Raji (cell line): ENCODE measurements around the gene RIMBP2.

ENCODE experiments used
- POLR2A ChIP-seq: IDR thresholded peaks from 2 replicates; pipeline ENCODE4 v1.6.1; 2011; ENCODE audit warnings: low read depth, low read length, control low read depth; ENCODE audit not compliant: insufficient read depth

RIMBP2 gene

GRCh38 chr12:130645751-130646150, 70.3 kb downstream of the RIMBP2 start:
- TF ChIP-seq POLR2A, result no peak

GRCh38 chr12:130644566-130644965, 71.5 kb downstream of the RIMBP2 start:
- no peak for TF ChIP-seq POLR2A

DNA sequence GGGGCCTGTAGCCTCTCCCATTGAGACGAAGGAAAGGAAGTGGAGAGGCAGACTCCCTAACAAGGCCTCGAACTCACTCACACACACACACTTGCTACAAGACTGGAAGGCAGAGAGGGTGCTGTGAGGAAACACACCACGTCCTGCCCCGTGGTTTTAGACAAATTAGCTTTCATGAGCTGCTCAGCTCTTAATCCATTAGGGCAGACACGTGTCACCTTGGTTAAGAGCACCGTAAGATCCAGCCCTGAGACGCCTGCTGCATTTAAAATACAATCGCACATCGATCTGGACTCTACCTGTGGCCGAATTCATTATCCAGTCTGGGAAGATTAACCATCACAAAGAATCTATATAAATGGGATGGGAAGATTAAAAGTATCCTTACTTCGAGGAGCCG, 72.0 kb downstream of the RIMBP2 start:
- no peak for TF ChIP-seq POLR2A

GRCh38 chr12:130642856-130643255, 73.2 kb downstream of the RIMBP2 start:
- no peak for TF ChIP-seq POLR2A

- no peak for TF ChIP-seq POLR2A
These were observed 74.4 kb downstream of the RIMBP2 start for GRCh38 chr12:130641533-130642184.

DNA sequence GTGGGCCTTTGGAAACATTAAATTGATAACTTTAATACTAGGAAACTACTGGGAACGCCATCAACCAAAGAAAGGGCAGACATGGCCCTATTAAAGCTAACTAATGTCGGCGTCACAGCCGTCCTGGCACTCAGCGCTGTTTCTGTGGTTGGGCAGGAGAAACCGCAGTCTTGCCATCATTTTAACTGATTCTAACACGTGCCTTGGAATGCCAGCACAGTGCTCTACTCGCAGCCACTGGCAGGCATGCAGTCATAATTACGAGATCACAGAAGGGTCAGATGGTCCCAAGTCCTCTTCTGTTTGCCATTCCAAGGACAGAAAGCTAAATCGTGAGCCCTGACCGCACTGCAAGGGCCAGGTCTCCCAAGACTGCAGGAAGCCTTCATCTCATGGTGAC, 75.2 kb downstream of the RIMBP2 start:
- TF ChIP-seq POLR2A, result no peak

DNA sequence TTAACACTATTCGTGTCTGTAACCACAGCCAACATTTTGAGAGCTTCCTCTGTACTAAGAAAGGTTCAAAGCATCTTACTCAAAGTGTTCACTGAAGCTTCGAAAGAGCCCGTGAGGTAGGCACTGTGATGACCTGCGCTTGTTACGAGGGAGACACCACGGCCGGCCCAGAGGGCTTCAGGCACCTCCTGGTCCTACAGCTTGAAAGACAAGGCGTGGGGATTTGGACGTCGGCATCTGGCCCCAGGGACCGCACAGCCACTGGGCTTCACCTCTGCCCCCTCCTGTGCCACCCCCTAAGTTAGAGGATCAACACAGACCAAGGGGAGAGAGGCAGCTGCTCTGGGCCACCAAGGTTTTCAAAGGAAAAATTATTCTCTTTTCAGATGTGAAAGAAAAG, 75.6 kb downstream of the RIMBP2 start:
- TF ChIP-seq POLR2A, result no peak

DNA sequence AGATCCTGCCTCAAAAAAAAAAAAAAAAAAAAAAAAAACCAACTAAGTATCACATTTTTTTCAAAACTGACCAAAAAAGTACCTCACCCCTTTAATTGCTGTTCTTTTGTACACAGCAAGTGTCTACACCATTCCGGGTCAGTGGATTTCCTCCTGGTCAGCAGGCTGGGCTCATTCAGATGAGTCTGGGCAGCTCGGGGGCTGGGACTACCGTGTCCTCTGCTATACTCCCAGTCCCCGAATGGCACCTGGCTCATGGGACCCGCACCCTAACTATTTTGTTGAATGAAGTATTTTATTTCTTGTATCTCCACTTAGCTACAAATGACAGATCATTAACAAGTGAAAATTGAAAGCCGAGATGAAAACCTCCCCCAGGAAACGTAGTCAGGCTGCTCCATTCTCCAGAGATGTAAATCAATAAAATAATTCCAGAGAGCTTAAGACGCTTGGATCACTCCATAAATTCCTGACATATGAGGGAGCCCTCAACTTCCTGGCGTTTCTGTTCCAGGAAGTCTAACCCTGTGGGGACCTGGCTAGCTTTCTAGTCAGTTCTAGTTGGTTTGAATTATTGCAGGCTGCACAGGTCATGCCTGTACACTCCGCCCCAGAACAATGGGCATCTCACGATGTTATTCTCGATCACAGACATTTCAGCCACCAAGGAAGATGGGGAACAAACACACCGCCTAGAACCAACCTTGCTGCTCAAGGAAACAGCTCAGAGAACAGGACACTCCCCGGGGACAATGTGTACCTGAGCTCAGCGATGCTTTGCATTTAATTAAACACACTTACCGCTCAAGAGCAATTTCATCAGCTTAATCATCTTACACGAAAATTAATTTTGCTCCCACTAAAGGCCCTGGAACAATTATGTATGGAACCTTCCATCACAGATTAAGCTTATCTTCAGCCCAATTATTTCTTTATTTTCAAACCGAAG, 76.3 kb downstream of the RIMBP2 start:
- TF ChIP-seq POLR2A, result no peak

DNA sequence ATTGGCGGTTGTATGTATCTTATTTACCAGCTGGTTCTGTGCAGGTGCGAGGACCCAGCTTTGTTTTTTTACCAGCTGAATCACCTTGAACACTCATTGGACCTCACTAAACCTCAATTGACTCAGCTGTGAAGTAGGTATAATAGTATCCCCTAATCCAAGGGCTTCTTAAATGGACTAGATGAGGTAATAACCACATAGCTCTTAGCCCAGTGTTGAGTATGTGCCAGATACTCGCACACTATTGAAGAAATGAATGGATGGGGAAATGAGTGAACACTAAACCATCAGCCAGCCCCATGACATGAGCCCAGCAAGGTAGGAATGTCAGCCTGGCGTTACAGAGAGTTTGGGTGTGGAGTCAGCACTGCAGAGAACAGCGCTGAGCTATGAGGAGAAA, 79.7 kb downstream of the RIMBP2 start:
- no peak for TF ChIP-seq POLR2A

DNA sequence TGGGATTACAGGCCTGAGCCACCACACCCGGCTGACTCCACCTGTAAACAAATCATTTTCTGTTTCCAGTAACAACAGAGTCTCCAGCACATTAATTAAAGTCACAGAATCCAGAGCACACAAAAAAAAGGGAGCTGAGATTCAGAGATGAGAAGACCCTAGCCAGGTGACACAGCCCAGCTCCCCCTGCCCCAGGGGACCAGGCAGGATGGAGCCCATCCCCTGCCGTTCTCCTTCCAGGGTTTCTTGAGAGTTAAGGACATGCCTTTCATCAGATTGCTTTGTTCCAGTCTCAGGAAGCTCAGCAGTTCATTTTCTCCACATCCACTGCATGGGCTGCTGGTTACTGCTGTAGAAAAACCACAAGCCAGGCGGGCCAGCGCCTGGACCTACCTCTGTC, 81.2 kb downstream of the RIMBP2 start:
- TF ChIP-seq POLR2A, result no peak

DNA sequence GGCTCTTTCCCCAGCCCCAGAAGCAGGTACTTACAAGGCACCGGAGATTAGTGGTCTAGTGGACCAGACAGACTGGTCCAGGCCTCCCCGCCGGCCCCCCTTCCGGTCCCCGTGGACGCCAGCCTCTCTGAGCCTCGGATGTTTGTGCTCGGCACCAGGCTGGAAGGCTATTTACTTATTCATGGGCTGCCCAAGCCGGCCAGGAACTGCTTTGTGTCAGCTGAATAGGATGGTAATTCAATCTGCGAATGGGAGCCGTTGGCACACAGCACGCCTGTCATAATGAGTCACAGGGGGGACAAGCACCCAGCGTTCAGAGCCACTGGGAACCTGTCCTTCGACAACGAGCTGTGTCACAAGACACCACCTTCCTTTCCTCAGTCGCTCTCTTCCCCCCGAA, 82.3 kb downstream of the RIMBP2 start:
- TF ChIP-seq POLR2A, result no peak

DNA sequence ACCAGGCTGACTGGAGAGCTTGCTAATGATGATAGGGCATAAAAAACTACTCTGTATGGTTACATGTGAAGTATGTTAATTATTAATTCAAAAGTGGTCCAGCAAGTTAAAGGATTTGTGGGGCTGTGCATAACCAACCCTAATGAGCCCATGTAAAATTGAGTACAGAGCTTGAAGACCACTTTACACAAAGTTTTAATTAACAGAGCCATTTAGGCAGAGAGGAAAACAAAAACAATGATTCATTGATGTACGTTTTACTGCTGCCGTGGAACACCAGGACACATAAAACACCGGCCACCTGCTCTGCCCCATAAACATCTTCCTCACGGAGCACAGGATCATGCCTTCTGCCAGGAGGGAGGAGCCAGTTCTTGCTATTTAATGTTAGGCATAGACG, 83.5 kb downstream of the RIMBP2 start:
- no peak for TF ChIP-seq POLR2A

DNA sequence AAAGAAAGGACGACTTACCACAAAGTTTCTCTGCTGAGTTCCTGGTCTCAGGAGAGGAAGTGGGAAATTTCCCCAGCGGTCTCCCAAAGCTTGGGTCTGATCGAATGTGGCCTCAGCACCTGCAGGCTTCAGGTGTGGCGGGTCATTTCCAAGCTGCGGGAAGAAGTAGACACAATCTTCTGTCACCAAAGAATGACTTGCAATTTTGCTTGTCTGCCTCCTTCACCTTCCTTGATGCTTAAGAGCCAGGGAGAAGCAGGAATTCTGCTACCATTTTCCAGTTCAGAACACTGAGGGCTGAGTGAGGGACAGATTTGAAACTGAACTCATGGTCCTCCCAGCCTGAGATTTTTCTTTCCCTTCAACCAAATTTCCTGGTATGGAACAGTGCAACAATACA, 87.8 kb downstream of the RIMBP2 start:
- TF ChIP-seq POLR2A, result no peak

GRCh38 chr12:130627175-130627574, 88.9 kb downstream of the RIMBP2 start:
- no peak for TF ChIP-seq POLR2A

GRCh38 chr12:130626601-130627000, 89.5 kb downstream of the RIMBP2 start:
- no peak for TF ChIP-seq POLR2A

DNA sequence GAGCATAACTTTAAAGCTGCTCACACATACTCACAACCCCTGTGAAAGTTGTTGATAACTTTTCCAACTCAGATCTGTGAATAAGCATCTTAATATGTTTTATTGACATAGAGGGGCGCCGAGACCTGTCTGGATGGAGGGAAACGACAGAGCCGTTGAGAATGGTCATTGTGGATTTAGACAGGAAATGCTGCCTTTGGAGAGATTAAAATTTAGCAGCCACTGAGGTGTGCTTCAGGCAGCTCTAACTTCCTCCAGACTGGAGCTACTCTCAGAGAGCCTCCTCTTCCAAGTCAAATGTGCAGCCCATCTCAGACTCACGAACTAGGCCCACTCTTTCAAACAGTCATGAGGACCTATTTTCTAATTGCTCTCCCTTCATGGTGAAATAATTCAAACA, 90.9 kb downstream of the RIMBP2 start:
- TF ChIP-seq POLR2A, result no peak
